ENCODE data around the gene CRIP1.

DNA sequence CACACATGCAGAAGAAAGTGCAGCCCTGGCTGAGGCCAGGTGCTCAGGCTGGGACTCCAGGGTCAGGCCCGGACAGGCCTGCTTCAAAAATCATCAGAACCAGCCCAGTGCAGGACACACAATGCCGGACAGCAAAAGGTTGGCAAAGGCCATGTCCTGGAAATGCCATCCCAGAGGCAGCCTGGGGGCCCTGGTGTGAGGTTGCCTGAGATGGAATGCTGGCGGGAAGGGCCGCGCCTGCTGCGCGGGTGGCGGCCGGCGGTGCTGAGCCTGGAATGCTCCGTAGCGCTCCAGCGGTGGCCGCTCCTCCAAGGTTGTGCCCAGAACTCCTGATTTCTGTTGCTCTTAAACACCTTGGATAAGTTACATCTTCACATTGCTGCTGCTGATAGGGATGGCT is 33.7 kb upstream of the CRIP1 start:
- TF ChIP-seq CTCF (optimal IDR thresholded peaks at IDR 0.05 in 1 of 3, IDR thresholded peaks at IDR 0.05 in 1 of 3, conservative IDR thresholded peaks at IDR 0.05 in 1 of 3; ENCODE audit: extremely low read depth in 1 of 3, insufficient read depth in 2 of 3, low read length in 3 of 3) (no peak), EZH2 (IDR thresholded peaks at IDR 0.05; ENCODE audit: low read length) (no peak)

All from keratinocyte (primary cell).